Measurements from ENCODE around the gene NDUFB10.
A peak's percentile ranks its signal among the peaks of the same experiment; 100 is the strongest.

The NDUFB10 gene

DNA sequence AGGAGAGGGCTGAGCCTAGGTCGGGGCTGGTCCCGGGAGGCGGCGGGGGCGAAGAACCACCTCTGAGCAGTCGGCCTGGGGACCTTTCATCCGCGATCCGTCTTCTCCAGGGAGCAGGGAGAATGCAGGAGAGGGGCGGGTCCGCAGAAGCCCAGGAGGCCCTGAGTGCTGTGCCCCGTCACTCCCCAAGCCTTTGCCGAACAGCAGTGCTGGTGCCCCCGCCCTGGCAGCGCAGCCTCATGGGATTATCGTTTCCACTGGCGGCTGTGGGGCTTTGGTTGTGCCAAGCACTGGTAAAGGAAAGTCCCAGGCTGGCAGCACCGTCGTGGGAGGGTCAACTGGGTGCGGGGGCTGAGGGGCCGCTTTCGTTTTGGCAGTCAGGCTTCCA is 13.1 kb downstream of the NDUFB10 start:
- no peak overlapping the region for H3K27ac ChIP-seq
- H3K9ac ChIP-seq, result peak overlapping the region; percentile 91
- peak overlapping the region; percentile 100 for H2AFZ ChIP-seq
- no peaks in the 10 kb centered on the region for H3K36me3 ChIP-seq (ENCODE audit: control insufficient read depth, insufficient read depth, low read length)
- TF ChIP-seq, protein P1, sequence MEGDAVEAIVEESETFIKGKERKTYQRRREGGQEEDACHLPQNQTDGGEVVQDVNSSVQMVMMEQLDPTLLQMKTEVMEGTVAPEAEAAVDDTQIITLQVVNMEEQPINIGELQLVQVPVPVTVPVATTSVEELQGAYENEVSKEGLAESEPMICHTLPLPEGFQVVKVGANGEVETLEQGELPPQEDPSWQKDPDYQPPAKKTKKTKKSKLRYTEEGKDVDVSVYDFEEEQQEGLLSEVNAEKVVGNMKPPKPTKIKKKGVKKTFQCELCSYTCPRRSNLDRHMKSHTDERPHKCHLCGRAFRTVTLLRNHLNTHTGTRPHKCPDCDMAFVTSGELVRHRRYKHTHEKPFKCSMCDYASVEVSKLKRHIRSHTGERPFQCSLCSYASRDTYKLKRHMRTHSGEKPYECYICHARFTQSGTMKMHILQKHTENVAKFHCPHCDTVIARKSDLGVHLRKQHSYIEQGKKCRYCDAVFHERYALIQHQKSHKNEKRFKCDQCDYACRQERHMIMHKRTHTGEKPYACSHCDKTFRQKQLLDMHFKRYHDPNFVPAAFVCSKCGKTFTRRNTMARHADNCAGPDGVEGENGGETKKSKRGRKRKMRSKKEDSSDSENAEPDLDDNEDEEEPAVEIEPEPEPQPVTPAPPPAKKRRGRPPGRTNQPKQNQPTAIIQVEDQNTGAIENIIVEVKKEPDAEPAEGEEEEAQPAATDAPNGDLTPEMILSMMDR (IDR thresholded peaks at IDR 0.05), result no peak
- H3K4me2 ChIP-seq (ENCODE audit: low read length), result peak overlapping the region; percentile 100
- H3K79me2 ChIP-seq, result peaks cover 9% of the 10 kb centered on the region
- peak overlapping the region; percentile 98 for H3K4me3 ChIP-seq (ENCODE audit: low read depth, low read length)
- no peaks in the 10 kb centered on the region for H3K9me3 ChIP-seq (ENCODE audit: control insufficient read depth, low read length)
- H3K27me3 ChIP-seq (ENCODE audit: control insufficient read depth, insufficient read depth, low read length), result no peaks in the 10 kb centered on the region
- H3K4me1 ChIP-seq, result peaks cover 2% of the 10 kb centered on the region

DNA sequence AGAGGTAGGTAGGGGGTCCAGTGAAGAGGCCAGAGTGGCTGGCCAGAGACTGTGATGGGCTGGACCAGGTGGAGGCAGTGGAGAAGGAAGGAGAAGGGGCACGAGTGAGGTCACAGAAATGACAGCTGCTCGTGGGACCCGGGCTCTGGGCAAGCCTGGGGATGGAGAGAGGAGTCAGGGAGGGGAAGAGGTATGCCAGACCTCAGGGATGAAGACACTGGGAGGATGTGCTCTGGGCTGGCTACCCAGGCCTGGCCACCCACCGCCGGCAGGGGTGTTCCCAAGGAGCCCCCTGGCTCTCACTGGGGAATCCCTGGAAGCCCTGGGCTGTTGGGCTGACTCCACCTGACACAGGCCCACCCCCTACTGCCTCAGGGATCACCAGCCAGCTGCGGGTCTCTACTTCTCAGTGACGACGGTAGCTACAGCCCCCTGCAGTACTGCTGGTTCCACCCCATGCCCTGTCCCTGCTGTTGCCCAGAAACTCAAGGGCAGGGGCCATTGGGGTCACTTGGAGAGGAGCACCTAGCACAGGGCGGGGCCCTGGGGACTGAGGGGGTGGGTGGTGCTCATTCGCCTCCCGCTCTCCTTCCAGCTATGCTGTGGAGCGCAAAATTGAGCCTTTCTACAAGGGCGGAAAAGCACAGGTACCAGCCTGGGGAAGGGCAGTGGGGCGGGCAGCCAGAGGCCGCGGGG is 14.3 kb downstream of the NDUFB10 start:
- TF ChIP-seq, protein P1 (IDR thresholded peaks at IDR 0.05), result no peak
- H3K79me2 ChIP-seq, result peaks cover 9% of the 10 kb centered on the region
- H3K27ac ChIP-seq, result no peak overlapping the region
- H3K36me3 ChIP-seq (ENCODE audit: control insufficient read depth, insufficient read depth, low read length), result no peaks in the 10 kb centered on the region
- H2AFZ ChIP-seq, result no peak overlapping the region
- H3K27me3 ChIP-seq (ENCODE audit: control insufficient read depth, insufficient read depth, low read length), result no peaks in the 10 kb centered on the region
- no peak overlapping the region for H3K4me3 ChIP-seq (ENCODE audit: low read depth, low read length)
- peaks cover 2% of the 10 kb centered on the region for H3K4me1 ChIP-seq
- H3K4me2 ChIP-seq (ENCODE audit: low read length), result no peak overlapping the region
- no peaks in the 10 kb centered on the region for H3K9me3 ChIP-seq (ENCODE audit: control insufficient read depth, low read length)
- no peak overlapping the region for H3K9ac ChIP-seq

- Histone ChIP-seq H3K36me3 (ENCODE audit: control insufficient read depth, insufficient read depth, low read length) (no peaks in the 10 kb centered on the region), H3K4me1 (peaks cover 2% of the 10 kb centered on the region), H3K9me3 (ENCODE audit: control insufficient read depth, low read length) (no peaks in the 10 kb centered on the region), H3K27ac (no peak overlapping the region), H3K79me2 (peaks cover 9% of the 10 kb centered on the region), H3K4me3 (ENCODE audit: low read depth, low read length) (no peak overlapping the region), H3K4me2 (ENCODE audit: low read length) (no peak overlapping the region), H2AFZ (no peak overlapping the region), H3K27me3 (ENCODE audit: control insufficient read depth, insufficient read depth, low read length) (no peaks in the 10 kb centered on the region), H3K9ac (no peak overlapping the region)
- TF ChIP-seq, protein P1 (IDR thresholded peaks at IDR 0.05), result no peak
Observed at GRCh38 chr16:1974157-1975070, 15.1 kb downstream of the NDUFB10 start.

GRCh38 chr16:1975432-1976215 is 16.3 kb downstream of the NDUFB10 start:
- no peak overlapping the region for H3K4me2 ChIP-seq (ENCODE audit: low read length)
- peaks cover 9% of the 10 kb centered on the region for H3K79me2 ChIP-seq

More at GRCh38 chr16:1975432-1976215, 16.3 kb downstream of the NDUFB10 start:
- Histone ChIP-seq H3K4me3 (ENCODE audit: low read depth, low read length) (no peak overlapping the region), H3K27ac (no peak overlapping the region), H3K9ac (no peak overlapping the region), H3K36me3 (ENCODE audit: control insufficient read depth, insufficient read depth, low read length) (no peaks in the 10 kb centered on the region), H3K27me3 (ENCODE audit: control insufficient read depth, insufficient read depth, low read length) (no peaks in the 10 kb centered on the region), H2AFZ (no peak overlapping the region), H3K9me3 (ENCODE audit: control insufficient read depth, low read length) (no peaks in the 10 kb centered on the region), H3K4me1 (peaks cover 2% of the 10 kb centered on the region)
- TF ChIP-seq, protein P1 (IDR thresholded peaks at IDR 0.05), result no peak

All from parathyroid adenoma (tissue), 2 donors.